ENCODE results near the gene MCF2L. TPM values are rescaled to one million over a fixed set of nuclear protein-coding genes. Genes with fewer than 3 reads are reported as not detected.

The MCF2L gene
- total RNA-seq, 1 donor from 2014 or later = 83.0 TPM

DNA sequence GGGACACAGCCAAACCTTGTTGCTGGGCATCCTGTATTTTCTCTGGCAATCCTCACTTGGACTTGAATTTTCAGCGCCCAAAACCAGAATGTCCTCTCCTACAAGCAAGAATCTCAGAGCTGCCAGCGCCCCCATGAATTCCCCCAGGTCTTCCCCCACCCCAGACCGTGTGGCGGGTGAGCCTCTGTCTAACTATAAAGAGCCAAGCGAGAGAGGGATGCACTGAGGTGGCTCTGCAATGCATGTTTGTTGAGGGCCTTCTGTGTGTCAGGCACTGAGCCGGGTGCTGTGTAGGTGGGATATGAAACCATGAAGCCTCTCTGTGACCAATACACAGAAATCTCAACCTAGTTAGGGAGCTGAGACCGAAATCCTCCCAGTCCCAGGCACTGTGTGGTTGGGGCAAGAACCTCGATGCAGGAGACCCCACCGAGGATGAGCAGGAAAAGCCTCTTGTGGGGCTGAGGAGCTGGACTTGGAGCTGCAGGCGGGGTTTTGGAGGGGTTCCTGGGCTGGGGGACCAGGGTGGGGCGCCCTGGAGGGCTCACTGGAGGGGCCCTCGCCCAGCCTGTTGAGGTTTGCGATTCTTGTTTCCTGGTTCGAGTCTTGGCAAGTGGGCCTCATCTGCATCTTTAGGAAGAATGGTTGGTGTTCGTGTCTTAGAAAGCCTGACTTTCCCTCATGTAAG, 177.0 kb downstream of the MCF2L start:
- Mint-ChIP-seq H3K27me3 (ENCODE audit: unreplicated experiment) (peaks cover 6% of the 10 kb centered on the region), H3K36me3 (ENCODE audit: unreplicated experiment) (no peaks in the 10 kb centered on the region), H3K4me1 (ENCODE audit: low read depth, unreplicated experiment) (peaks cover 3% of the 10 kb centered on the region), H3K27ac (ENCODE audit: unreplicated experiment) (no peak overlapping the region), H3K4me3 (ENCODE audit: unreplicated experiment) (no peak overlapping the region), H3K9me3 (ENCODE audit: unreplicated experiment) (peaks cover 4% of the 10 kb centered on the region)
- DNase-seq = no peak
- TF ChIP-seq CTCF (IDR thresholded peaks at IDR 0.05; ENCODE audit: partially characterized antibody, unreplicated experiment) = no peak

DNA sequence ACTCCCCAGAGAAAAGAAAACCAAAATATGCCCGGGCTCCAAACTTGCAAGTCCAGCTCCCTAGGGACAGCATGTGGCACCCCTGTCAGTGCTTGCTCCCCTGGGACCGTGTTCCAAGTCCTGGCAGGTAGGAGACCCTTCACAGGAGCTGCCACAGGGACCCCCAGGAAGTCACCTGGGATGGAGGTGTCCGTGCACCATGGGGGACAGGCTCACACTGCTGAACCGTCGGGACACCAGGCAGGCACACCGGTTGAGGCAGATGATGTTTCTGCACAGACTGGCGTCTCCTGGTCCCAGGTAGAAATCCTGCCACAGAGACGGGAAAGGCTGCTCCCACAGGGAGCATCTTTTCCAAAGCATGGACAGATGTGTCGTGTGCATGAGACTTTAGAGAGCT, 177.7 kb downstream of the MCF2L start:
- no peak overlapping the region for H3K4me3 Mint-ChIP-seq (ENCODE audit: unreplicated experiment)
- TF ChIP-seq CTCF (IDR thresholded peaks at IDR 0.05; ENCODE audit: partially characterized antibody, unreplicated experiment) = no peak
- no peak for DNase-seq
- peaks cover 4% of the 10 kb centered on the region for H3K9me3 Mint-ChIP-seq (ENCODE audit: unreplicated experiment)
- no peaks in the 10 kb centered on the region for H3K36me3 Mint-ChIP-seq (ENCODE audit: unreplicated experiment)
- no peak overlapping the region for H3K27ac Mint-ChIP-seq (ENCODE audit: unreplicated experiment)
- H3K27me3 Mint-ChIP-seq (ENCODE audit: unreplicated experiment) = peaks cover 6% of the 10 kb centered on the region
- H3K4me1 Mint-ChIP-seq (ENCODE audit: low read depth, unreplicated experiment) = peaks cover 3% of the 10 kb centered on the region

GRCh38 chr13:113147206-113147605, 178.2 kb downstream of the MCF2L start:
- DNase-seq = no peak
- Mint-ChIP-seq H3K4me1 (ENCODE audit: low read depth, unreplicated experiment) (peaks cover 3% of the 10 kb centered on the region), H3K9me3 (ENCODE audit: unreplicated experiment) (peaks cover 5% of the 10 kb centered on the region), H3K27ac (ENCODE audit: unreplicated experiment) (no peak overlapping the region), H3K4me3 (ENCODE audit: unreplicated experiment) (no peak overlapping the region), H3K36me3 (ENCODE audit: unreplicated experiment) (no peaks in the 10 kb centered on the region), H3K27me3 (ENCODE audit: unreplicated experiment) (peaks cover 6% of the 10 kb centered on the region)
- no peak for TF ChIP-seq CTCF (IDR thresholded peaks at IDR 0.05; ENCODE audit: partially characterized antibody, unreplicated experiment)

DNA sequence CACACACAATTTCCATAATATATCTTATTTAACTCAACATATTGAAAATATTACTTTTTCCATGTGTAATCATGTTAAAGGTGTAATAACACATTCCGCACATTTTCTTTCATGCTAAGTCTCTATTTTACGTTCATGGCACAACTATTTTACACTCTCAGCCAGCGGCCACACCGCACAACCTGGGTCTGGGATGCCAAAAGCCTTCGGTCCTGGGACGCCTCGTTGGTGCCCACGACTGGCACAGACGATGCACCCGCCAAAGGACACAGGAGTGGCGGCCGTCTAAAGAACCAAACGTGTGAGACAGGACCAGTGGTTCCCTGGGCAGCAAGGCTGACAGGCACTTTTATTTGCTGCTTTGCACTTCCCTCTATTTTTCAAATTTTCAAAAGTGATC, 179.4 kb downstream of the MCF2L start:
- Mint-ChIP-seq H3K9me3 (ENCODE audit: unreplicated experiment) (peaks cover 9% of the 10 kb centered on the region), H3K4me1 (ENCODE audit: low read depth, unreplicated experiment) (peaks cover 5% of the 10 kb centered on the region), H3K27me3 (ENCODE audit: unreplicated experiment) (peaks cover 10% of the 10 kb centered on the region), H3K4me3 (ENCODE audit: unreplicated experiment) (no peak overlapping the region), H3K27ac (ENCODE audit: unreplicated experiment) (no peak overlapping the region), H3K36me3 (ENCODE audit: unreplicated experiment) (peaks cover 5% of the 10 kb centered on the region)
- no peak for TF ChIP-seq CTCF (IDR thresholded peaks at IDR 0.05; ENCODE audit: partially characterized antibody, unreplicated experiment)
- DNase-seq = no peak

DNA sequence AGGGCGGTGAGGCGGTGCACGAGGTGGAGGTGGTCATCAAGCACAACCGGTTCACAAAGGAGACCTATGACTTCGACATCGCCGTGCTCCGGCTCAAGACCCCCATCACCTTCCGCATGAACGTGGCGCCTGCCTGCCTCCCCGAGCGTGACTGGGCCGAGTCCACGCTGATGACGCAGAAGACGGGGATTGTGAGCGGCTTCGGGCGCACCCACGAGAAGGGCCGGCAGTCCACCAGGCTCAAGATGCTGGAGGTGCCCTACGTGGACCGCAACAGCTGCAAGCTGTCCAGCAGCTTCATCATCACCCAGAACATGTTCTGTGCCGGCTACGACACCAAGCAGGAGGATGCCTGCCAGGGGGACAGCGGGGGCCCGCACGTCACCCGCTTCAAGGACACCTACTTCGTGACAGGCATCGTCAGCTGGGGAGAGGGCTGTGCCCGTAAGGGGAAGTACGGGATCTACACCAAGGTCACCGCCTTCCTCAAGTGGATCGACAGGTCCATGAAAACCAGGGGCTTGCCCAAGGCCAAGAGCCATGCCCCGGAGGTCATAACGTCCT, 180.0 kb downstream of the MCF2L start:
- peaks cover 5% of the 10 kb centered on the region for H3K4me1 Mint-ChIP-seq (ENCODE audit: low read depth, unreplicated experiment)
- TF ChIP-seq CTCF (IDR thresholded peaks at IDR 0.05; ENCODE audit: partially characterized antibody, unreplicated experiment) = no peak
- peaks cover 5% of the 10 kb centered on the region for H3K36me3 Mint-ChIP-seq (ENCODE audit: unreplicated experiment)
- no peak for DNase-seq
- peaks cover 10% of the 10 kb centered on the region for H3K27me3 Mint-ChIP-seq (ENCODE audit: unreplicated experiment)
- no peak overlapping the region for H3K27ac Mint-ChIP-seq (ENCODE audit: unreplicated experiment)
- H3K9me3 Mint-ChIP-seq (ENCODE audit: unreplicated experiment) = peaks cover 10% of the 10 kb centered on the region
- no peak overlapping the region for H3K4me3 Mint-ChIP-seq (ENCODE audit: unreplicated experiment)
